Stimulated activated CD4-positive, alpha-beta T cell treated with anti-CD3 and anti-CD28 coated beads, TNF-alpha, amount 100 ng/mL, for 24 hours (primary cell): ENCODE data around the gene CCDC179.

Experiments
- DNase-seq, 3 experiments: peaks; one replicate each; pipeline ENCODE4 v3.0.0-alpha.2; 2020; ENCODE audit warnings: low read depth in 3 of 3

CCDC179 gene

DNA sequence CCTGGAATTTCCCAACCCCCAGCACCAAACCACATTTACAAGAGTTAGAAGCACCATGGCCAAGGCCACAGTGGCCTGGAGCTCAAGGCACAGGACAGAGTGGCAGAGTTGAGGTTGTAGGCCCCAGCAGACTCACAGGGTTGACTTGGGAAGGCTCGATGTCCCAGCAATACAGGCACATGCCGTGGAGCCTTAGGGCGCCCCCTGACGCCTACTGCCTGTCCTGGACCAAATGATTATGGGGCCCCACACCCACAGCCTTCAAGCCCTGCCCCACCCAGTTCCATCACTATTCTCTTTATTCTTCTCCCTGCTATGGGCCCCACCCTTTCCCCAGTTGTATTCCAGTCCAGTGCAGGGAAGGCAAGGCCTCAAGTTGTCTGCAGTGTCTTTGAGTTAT is at the start of gene CCDC179:
Gene CCDC179 (minus strand): TSS at position 234 of the 400 bp plus-strand sequence. CDS start 53 bp downstream, at position 181.
- no peak for DNase-seq

DNA sequence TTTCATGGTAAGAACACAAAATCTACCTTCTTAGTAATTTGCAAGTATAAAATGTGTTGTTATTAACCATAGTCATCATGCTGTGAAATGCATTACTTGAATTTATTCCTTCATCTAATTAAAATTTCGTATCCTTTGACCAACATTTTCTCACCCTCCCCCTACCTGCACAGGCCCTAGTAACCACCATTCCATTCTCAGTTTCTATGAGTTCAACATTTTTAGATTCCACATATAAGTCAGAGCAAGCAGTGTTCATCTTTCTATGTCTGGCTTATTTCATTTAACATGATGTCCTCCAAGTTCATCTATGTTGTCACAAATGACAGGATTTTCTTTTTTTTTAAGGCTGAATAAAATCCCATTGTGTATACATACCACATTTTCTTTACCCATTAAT is 43.5 kb upstream of the CCDC179 start:
- DNase-seq, result no peak

DNA sequence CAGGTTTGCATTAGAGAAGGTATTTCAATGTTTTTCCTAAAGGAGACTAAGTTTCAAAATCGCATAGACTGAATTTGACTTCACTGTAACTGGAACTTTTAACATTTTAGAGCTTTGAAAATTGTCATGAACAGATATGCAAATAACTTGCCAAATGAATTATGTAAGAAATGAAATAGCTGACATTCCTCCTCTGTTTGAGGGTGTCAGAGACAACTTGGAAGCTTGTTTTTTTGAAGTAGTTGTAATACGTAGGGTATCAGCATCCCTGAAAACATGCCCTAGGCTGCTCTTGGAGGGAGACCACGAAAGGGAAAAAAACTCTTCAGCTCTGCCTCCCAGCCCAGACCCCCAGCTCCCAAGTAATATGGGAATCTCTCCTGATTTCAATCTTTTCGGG is 41.3 kb upstream of the CCDC179 start:
- DNase-seq, result no peak

DNA sequence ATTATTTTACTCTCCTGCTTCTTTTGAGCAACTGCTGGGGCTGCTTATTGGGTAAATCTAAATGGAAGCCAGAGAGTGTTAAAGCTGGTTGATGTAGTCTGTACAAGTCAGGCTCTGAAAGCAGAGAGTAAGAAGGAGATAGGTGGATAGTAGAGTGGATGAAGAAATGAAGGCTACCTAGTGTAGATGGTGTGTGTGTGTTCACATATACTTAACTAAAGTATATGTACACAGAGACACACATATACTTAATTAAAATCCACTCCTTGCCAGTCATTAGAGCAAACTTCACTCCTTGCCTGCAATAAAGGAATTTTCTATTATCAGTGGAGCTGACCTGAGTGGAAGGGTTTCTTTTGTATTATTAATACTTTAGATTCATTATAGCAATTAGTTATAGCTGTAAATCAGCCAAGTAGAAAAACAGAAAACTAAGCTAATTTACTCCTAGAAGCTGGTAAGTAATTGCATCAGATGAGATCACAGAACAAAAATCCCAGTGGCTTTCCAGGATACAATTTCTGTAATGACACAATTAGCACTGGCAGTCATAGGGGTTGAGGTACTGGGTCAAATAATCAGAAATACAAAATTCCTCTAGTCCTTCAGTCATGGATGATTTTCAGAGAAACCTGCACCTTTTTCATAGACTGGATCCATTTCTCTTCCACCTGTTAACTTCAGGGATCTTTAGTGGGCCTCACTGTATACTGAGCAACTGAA is 40.7 kb upstream of the CCDC179 start:
- DNase-seq, result no peak

DNA sequence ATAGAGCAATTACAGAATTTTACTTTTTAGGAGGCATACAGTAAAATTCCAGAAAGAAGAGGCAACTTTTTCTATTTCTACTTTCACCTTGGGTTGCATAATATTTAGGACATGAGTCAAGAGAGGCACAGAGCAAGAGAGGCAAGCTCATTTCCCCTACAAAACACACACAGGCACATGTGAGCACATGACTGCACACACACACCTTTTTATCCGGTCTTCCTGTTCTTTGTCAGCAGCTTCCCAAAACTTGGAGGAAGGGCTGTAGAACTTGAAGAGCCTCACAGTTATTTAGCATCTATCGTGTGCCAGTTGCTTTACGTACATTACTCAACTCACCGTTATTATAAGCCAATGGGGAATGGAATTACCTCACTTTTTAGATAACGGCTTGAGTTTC is 37.8 kb upstream of the CCDC179 start:
- no peak for DNase-seq

DNA sequence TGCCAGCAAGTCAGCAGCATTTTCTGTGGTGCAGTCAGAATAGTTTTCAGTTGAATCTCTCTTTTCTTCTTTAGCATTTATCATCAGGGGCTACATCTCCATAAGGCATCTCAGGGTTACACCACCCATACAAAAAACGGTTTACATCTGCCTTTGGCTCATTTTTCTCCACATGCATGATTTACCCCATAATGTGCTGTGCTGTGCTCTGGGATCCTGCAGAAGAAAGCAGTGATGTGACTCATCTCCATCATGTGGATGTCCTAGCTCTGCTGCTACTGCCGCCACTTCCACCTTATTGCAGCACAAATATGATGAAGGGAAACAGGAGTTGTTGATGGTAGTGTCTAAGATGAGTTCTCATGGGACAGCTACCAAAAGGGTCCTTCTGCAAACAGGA is 30.0 kb upstream of the CCDC179 start:
- DNase-seq, result no peak

DNA sequence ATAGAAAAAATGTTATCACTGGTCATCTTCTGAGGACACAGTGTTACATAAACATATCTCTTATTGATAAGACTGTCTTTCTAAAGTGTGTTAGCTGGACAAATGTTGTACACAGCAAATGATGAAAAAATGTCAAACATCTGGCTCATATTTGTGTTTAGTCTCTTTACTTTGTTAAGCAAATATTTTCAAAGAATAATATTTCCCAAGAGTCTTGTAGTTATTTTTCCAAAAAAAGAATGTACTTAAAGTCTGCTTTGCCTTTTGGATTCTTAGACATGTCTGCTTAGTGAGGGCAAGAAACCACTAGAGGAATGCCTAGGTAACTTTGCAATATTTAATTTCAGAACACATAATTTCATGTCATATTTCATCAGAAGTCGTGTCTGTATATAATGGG is 23.9 kb upstream of the CCDC179 start:
- no peak for DNase-seq

DNA sequence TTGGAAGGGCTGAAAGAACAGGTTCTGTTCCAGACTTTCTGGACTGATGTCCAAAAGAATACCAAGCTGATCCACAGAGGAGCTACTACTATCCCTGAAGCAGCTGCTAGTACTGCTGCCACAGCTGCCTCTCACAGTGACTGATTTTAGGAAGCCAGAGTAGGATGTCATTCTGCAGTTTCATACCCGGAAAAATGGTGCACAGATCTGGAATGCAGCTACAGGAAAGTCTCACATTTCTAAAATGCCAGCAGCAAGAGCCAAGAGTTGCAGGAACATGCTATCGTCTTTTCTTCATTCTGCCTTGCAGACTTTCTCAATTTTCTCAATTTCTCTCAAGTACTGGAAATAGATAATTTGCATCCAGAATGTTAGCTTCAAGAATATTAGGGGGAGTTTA is 19.4 kb upstream of the CCDC179 start:
- DNase-seq, result no peak

DNA sequence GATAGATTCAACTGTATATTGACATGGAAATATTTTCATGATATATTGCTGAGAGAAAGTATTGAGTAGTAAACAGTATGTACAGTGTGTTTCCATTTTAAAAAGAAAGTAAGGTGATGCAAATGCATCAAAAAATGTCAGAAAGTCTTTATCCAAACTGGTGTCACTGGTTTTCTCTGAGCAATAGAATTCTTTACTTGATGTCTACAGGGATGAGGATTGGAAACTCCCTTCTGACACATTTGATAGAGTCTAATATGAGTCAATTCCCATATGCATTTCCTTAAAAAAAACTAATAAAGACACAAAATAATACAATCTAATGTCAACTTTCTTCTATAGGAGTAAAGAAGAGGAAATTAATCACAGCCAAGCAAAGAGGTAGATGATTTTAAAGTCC is 18.3 kb upstream of the CCDC179 start:
- no peak for DNase-seq

DNA sequence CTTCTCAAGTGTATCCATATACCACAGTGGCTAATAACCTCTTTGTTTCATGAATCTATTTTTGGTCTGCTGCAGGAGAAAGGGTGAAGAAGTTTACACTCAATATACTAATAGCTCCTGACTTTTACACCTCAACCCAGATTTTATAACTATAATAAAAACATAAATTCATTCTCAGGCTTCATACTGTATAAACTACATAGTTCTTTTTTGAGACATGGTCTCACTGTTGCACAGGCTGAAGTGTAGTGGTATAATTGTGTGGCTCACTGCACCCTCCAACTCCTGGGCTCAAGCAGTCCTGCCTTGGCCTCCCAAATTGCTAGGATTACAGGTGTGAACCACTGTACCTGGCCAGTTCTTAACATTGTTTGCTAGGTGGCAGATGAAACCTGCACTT is 17.8 kb upstream of the CCDC179 start:
- DNase-seq, result no peak

DNA sequence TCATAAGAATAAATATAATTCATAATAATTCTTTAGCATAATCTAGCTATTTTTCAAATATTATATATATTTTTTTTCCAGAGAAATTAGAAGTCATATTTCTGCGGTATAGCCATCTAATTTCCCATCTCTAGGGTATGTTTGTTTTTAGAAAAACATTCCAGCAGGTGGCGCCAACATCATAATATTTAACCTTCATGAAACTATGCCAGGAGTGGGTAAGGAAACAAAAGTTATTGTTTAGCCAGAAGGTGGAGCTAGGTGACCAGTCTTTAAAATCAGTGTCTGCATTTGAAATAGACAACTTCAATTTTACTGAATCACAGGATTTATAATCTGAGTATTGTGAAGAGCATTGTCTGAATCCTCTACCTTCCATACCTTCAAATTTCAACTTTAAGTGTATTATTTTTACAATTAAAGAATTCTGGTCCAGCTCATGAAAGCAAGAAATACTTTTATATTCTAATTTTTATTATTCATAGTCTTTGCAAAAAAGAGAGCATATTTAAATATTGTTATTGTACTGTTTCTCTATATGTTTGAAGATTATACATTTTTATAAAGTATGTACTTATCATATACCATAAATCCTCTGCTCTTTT is 15.7 kb upstream of the CCDC179 start:
- peak; percentile 28 to 47 (median 34) for DNase-seq

DNA sequence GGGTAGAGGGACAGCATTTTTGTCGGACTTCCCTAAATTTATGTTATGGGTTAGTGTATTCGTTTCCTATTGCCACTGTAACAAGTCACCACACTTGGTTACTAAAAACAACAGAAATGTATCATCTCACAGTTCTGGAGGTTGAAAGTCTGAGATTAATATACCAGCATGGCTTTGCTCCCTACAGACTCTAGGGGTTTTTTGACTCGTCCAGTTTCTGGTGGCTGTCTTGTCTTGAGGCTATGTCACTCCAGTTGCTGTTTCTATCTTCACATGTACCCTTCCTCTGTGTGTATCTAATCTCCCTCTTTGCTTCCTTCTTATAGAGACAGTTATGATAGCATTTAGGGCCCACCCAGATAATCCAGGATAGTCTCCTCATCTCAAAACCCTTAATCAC is 9.1 kb upstream of the CCDC179 start:
- DNase-seq, result no peak

DNA sequence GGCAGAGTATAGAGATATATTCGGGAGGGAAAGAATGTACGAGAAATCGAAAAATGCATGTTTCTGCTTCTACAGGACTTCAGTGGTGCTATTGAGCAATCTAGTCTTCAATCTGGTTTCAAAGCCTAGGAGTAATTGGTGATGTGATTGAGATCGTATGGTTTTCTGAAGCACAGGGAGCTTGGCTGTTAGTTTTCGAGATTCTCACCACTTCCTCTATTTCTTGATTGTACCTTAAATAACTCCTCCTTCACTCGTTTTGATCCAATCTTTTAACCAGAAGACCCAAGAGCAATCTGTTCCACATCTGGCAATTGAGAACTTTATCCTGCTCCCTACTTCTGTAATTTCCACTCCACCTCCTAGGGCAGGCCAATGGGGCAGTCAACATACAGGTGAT is 518 bp downstream of the CCDC179 start:
- DNase-seq, result no peak

DNA sequence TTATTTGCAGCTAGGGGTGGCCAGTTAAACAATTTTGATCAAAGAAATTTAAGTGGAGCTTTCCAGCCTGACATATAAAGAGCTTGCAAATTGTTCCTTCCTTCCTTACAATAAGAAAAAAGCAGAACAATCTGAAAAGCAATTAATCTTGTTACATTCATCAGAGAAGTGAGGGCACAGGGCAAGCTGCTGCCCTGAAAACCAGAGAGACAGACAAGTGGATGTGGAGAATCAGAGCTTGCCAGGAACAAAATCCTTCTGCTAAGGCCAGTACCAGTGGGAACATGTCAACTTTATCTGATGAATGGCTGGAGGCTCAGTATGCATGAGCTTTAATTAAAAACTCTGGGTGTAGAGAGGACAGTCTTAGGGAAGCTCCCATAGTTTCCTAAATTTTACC is 8.8 kb downstream of the CCDC179 start:
- no peak for DNase-seq

DNA sequence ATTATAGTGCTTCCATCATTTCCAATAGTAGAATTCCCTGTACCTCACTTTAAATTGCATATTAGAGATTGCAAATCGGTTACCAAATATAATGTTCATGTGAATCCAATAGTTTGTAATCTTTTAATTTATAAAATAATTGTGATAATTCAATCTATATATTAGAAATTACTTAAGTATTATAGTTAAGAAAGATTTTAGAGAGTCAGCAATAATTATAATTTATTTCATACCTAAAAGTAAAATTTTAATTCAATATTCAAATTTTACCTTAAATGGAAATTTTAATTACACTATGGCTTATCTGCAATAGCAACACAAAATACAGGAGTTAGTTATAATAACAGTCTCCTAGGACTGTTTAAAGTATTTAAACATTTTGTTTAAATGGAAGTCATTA is 13.5 kb downstream of the CCDC179 start:
- no peak for DNase-seq

DNA sequence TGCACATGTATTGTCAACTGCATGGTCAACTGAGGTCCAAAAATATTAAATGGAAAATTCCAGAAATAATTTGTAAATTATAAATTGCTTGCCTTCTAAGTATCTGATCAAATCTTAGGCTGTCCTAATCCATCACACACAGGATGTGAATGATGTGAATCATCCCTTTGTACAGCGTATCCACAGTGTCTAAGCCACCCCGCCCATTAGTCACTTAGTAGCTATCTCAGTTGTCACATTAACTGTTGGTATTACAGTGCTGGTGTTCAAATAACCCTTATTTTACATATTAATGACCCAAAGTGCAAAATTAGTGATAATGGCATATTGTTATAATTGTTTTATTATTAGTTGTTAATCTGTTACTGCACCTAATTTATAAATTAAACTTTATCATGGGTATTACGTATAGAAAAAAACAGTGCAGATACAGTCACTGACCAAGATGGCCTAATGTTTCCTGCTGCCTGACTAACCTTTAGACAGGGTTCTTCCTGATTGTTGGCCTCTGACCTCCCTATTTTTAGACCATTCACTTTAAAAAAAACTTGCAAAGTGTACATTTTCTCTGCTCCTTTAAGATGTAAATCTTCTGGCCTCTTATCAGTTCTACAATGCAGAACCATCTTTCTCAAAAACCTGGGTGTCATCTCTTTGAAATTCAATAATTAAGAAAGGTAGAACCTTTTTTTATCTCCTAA is 27.8 kb downstream of the CCDC179 start:
- no peak for DNase-seq

DNA sequence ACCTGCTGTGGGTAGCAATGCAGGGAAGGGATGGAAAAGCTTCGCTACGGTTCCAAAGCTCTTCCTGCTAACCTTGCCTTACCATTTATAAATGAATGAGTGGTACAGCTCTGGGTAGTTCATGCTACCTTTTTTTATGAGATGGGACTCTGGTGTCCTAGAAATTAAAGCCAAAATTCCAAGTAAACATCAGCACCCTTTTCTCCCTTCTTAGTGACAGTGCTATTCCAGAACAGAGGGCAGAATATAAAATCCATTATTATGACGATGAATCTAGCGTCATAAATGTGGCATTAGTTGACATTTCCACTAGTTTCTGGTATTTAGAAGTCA is 30.2 kb downstream of the CCDC179 start:
- no peak for DNase-seq

DNA sequence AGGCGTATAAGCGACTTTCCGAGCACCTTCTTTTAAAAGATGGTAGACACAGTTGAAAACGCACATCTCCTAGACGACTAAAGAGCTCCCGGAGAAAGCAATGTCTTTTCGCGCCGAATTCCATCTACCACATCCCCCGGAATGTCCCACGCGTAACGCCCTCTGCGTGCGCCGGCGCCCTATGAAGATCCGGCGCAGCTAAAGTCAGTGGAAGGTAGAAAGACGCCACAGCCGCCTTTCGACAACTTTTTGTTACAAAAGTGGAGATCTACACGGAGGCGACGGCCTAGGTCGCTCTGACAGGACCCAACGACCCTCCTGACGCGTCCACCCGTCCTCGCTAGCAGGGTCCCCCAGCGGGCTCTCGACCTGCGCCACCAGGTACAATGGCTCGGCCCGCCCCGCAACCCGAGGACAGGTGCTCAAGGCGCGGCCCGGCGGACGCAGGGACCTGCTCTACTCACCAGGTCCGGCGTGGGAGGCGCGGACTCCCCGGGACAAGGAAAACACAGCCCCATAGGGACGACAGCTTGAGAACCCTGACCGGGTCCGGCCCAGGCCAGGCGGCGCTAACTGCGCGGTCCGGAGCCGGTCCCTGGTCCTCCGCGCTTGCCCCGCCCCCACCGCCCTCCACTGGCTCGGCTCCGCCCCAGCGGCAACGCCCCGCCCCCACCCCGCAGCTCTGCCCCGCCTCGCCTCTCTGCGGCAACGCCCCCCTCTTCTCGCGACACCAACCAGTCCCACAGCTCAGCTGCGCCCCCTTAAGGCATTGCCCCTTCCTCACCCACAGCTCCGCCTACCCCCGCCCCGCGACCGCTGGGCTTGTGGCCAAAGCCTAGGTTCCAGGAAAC is 30.8 kb downstream of the CCDC179 start, which contains the start of gene SVIP:
Gene SVIP (minus strand): TSS at position 571 of the 851 bp plus-strand sequence. CDS start 53 bp downstream, at position 518.
- peak; percentile 87 to 91 (median 88) for DNase-seq

DNA sequence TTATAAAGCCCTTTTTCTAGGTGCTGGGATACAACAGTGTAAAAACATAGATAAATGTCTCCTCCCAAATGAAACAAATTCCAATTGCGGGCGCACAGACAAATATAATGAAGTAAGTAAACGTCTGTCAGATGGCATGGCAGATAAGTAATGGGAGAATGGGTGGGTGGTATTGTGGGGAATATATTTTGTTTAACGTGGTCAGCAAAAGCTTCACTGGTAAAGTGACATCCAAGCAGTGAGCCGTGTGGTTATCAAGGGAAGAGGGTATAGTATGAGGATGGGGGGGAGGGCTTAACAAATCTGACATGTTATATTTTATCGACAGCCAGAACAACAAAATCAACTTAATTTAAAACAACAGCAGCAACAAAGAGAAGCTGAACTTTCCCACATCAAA is 31.9 kb downstream of the CCDC179 start:
- DNase-seq, result no peak

DNA sequence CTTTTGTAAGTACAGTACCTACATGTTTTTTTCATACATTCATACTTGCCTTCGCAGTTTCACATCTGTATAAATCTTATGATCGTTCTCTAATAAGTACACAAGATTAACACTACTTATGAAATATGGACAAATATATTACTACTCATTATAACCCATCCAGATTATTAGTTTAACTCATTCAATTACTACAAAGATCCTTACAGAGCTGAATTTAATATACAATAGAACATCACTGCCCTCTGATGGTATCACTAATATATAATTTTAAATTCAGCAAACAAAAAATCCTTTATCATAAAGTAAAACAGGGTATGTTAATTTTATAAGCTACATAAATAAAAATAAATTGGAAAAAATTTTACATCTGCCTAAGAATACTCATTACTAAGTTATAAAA is 38.1 kb downstream of the CCDC179 start:
- DNase-seq, result no peak

DNA sequence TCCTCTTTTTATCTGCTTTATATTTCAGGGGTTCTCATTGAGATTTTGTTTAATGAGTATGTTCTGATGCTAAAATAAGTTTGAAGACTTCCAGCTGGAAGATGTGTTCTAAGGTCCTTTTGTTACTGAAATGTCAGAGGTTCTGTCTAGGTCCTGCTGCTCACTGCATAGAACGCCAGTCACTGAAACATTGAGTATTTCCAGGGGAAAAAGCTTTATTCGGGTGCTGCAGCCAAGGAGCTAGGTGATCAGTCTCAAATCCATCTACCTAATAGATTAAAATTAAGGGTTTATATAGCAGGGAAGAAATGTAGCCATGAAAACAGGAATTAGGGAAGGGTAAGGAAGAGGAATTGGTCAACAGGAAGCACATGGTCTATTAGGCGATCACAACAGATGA is 50.4 kb downstream of the CCDC179 start:
- DNase-seq, result no peak

DNA sequence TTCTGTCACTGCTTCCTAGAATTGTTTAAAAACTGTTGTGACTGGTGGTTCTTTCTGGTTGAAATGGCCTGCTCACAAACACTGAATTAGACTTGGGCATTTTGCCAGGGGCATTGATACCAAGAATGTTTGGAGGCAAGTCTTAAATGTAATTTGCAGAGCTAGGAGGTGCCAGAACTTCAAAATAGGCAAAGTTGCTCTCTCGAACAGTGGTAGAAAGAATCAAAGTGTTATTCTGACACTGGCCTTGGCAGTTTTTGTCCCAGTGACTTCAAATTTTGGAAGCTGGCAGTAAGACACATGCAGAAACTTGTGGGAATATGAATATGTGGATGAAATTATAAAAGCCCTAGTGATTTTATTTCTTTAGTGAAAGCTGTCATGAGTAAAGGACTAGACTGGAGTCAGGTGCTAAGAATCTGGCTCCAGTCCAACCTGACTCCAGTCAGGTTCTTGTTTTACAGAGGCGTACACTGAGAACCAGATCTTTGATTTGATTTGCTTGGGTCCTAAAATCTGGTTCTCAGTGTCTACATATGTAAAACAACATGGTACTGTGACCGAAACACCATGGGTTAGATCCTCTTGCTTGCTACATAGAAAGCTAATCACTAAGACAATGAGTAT is 51.6 kb downstream of the CCDC179 start:
- DNase-seq, result no peak
